Mammary epithelial cell (primary cell): ENCODE results near the gene ASPG.

Experiments
- CTCF ChIP-seq, 2 donors: IDR thresholded peaks in 1 of 2; conservative IDR thresholded peaks in 1 of 2; 2 replicates each; pipeline ENCODE4 v1.5.1; 2011 to 2012; ENCODE audit warnings: inconsistent platforms in 2 of 2, low read length in 2 of 2, mild to moderate bottlenecking in 2 of 2, control low read depth in 1 of 2, low read depth in 1 of 2; ENCODE audit not compliant: insufficient read depth in 1 of 2; ENCODE audit errors: extremely low read depth in 1 of 2
- EZH2 ChIP-seq: IDR thresholded peaks from 2 replicates; pipeline ENCODE4 v1.6.1; 2012; ENCODE audit warnings: low read length, inconsistent platforms, borderline replicate concordance

- TF ChIP-seq CTCF (conservative IDR thresholded peaks at IDR 0.05 in 1 of 2, IDR thresholded peaks at IDR 0.05 in 1 of 2; ENCODE audit: extremely low read depth in 1 of 2, insufficient read depth in 1 of 2, low read depth in 1 of 2, low read length in 2 of 2) (no peak), EZH2 (peak; percentile 9)
Measured at GRCh38 chr14:104135121-104135903, 49.8 kb downstream of the ASPG start.
